H1 (cell line): ENCODE data around the gene TRABD2B. TPM values are rescaled to one million over a fixed set of nuclear protein-coding genes. Genes with fewer than 3 reads are reported as not detected.

Experiments used
- CTCF ChIA-PET: fragments of 300-600 bp; sonication (Branson Sonifier 250); formaldehyde crosslinking; loops from one replicate; lab custom pipeline; 2021; ENCODE audit not compliant: partially characterized antibody; lab: Charles Lee
- POLR2A ChIA-PET: fragments of 300-600 bp; sonication (Branson Sonifier 250); formaldehyde crosslinking; loops from one replicate; lab custom pipeline; 2021; ENCODE audit warnings: inconsistent platforms; ENCODE audit not compliant: partially characterized antibody; lab: Charles Lee
- DNase-seq, 2 experiments: peaks; one replicate each; pipeline versions ENCODE4 v3.0.0 to v3.0.0-alpha.2; 2010 to 2022; ENCODE audit warnings: low spot score in 2 of 2, low read depth in 1 of 2, mixed read lengths in 1 of 2
- FAIRE-seq: peaks from 2 replicates; lab custom pipeline; 2011; peaks lifted over from hg19 to GRCh38; lab: Jason Lieb, UNC
- H2AFZ ChIP-seq: 2 replicates; pipeline ENCODE4 v1.8.1; 2012; ENCODE audit warnings: low read length, inconsistent platforms
- H2AK5ac ChIP-seq: 2 replicates; pipeline ENCODE4 v1.6.1; 2013; ENCODE audit warnings: low read depth, low read length
- H2BK120ac ChIP-seq: replicated peaks from 2 replicates; pipeline ENCODE3; 2013; ENCODE audit warnings: low read depth, low read length, inconsistent platforms
- H2BK12ac ChIP-seq: 2 replicates; pipeline ENCODE4 v1.6.1; 2013; ENCODE audit warnings: low read depth, low read length
- H2BK15ac ChIP-seq: 2 replicates; pipeline ENCODE4 v1.6.1; 2013; ENCODE audit warnings: low read length
- H2BK20ac ChIP-seq: 2 replicates; pipeline ENCODE4 v1.6.1; 2013; ENCODE audit warnings: low read length
- H2BK5ac ChIP-seq: 2 replicates; pipeline ENCODE4 v1.6.1; 2013; ENCODE audit warnings: low read depth, low read length
- H3K14ac ChIP-seq: 2 replicates; pipeline ENCODE4 v1.6.1; 2013; ENCODE audit warnings: inconsistent platforms; ENCODE audit not compliant: insufficient read length
- H3K18ac ChIP-seq: 2 replicates; pipeline ENCODE4 v1.6.1; 2013; ENCODE audit warnings: low read length; ENCODE audit errors: extremely low read depth
- H3K23ac ChIP-seq: 2 replicates; pipeline ENCODE4 v1.6.1; 2013; ENCODE audit warnings: inconsistent platforms; ENCODE audit not compliant: insufficient read length
- H3K23me2 ChIP-seq: 2 replicates; pipeline ENCODE4 v1.6.1; 2013; ENCODE audit warnings: low read depth, low read length
- H3K27ac ChIP-seq: 2 replicates; pipeline ENCODE4 v1.6.1; 2011; ENCODE audit warnings: low read depth, low read length, inconsistent platforms
- H3K27me3 ChIP-seq, 4 experiments: replicated peaks in 1 of 4; 1 replicate in 1 of 4; 2 replicates in 3 of 4; pipeline versions ENCODE4 v1.6.1 to v1.8.1; 2011 to 2013; ENCODE audit warnings: low read length in 3 of 4, mild to moderate bottlenecking in 3 of 4, inconsistent platforms in 2 of 4, mixed read lengths in 2 of 4, moderate library complexity in 1 of 4; ENCODE audit not compliant: control insufficient read depth in 3 of 4, insufficient read depth in 3 of 4; ENCODE audit errors: extremely low read depth in 1 of 4
- H3K36me3 ChIP-seq, 4 experiments: 2 replicates each; pipeline versions ENCODE4 v1.6.1 to v1.8.1; 2011 to 2013; ENCODE audit warnings: mild to moderate bottlenecking in 4 of 4, low read length in 3 of 4, moderate library complexity in 2 of 4, control low read depth in 1 of 4, inconsistent platforms in 1 of 4; ENCODE audit not compliant: insufficient read depth in 4 of 4, control insufficient read depth in 2 of 4
- H3K4ac ChIP-seq: replicated peaks from 2 replicates; pipeline ENCODE3; 2013; ENCODE audit warnings: low read length, low read depth, mixed read lengths, inconsistent platforms; ENCODE audit not compliant: insufficient read length
- H3K4me1 ChIP-seq, 4 experiments: replicated peaks in 1 of 4; 1 replicate in 1 of 4; 2 replicates in 3 of 4; pipeline versions ENCODE4 v1.6.1 to v1.8.1; 2011 to 2013; ENCODE audit warnings: low read length in 3 of 4, inconsistent platforms in 2 of 4, mixed read lengths in 1 of 4; ENCODE audit not compliant: insufficient read depth in 4 of 4, control insufficient read depth in 3 of 4
- H3K4me2 ChIP-seq, 2 experiments: 2 replicates each; pipeline versions ENCODE4 v1.6.1 to v1.8.1; 2011 to 2013; ENCODE audit warnings: low read depth in 2 of 2, low read length in 2 of 2, control low read depth in 1 of 2, inconsistent platforms in 1 of 2, mild to moderate bottlenecking in 1 of 2; ENCODE audit not compliant: insufficient read depth in 1 of 2
- H3K4me3 ChIP-seq, 4 experiments: fragments of 200-600, 300-600 bp in 1 of 4; sonication (generic), shearing (Covaris generic), sonication (Bioruptor Twin) in 1 of 4; 2 replicates each; pipeline versions ENCODE4 v1.5.1 to v1.8.1; 2011 to 2016; ENCODE audit warnings: low read length in 4 of 4, low read depth in 3 of 4, control low read depth in 2 of 4, inconsistent platforms in 2 of 4, mild to moderate bottlenecking in 2 of 4, mixed read lengths in 1 of 4, moderate library complexity in 1 of 4; ENCODE audit not compliant: insufficient read depth in 2 of 4; ENCODE audit errors: extremely low read depth in 1 of 4
- H3K56ac ChIP-seq: replicated peaks from 2 replicates; pipeline ENCODE3; 2013; ENCODE audit warnings: low read depth, mild to moderate bottlenecking, mixed read lengths, low read length, inconsistent platforms; ENCODE audit not compliant: insufficient read length
- H3K79me1 ChIP-seq: 2 replicates; pipeline ENCODE4 v1.6.1; 2013; ENCODE audit warnings: low read depth, low read length, control low read depth
- H3K79me2 ChIP-seq, 2 experiments: 2 replicates each; pipeline versions ENCODE4 v1.6.1 to v1.8.1; 2012 to 2013; ENCODE audit warnings: low read length in 2 of 2, mild to moderate bottlenecking in 2 of 2, inconsistent platforms in 1 of 2; ENCODE audit not compliant: insufficient read depth in 2 of 2, control insufficient read depth in 1 of 2
- H3K9ac ChIP-seq, 4 experiments: replicated peaks in 1 of 4; 1 replicate in 1 of 4; 2 replicates in 3 of 4; pipeline versions ENCODE4 v1.6.1 to v1.8.1; 2011 to 2013; ENCODE audit warnings: low read depth in 3 of 4, low read length in 3 of 4, control low read depth in 2 of 4, mild to moderate bottlenecking in 2 of 4, moderate library complexity in 2 of 4, inconsistent platforms in 1 of 4; ENCODE audit errors: extremely low read depth in 1 of 4
- H3K9me3 ChIP-seq, 2 experiments: 2 replicates each; pipeline versions ENCODE4 v1.6.1 to v1.8.1; 2012 to 2013; ENCODE audit warnings: mild to moderate bottlenecking in 2 of 2, moderate library complexity in 2 of 2, control low read depth in 1 of 2, inconsistent platforms in 1 of 2, low read depth in 1 of 2, low read length in 1 of 2, mixed read lengths in 1 of 2; ENCODE audit not compliant: insufficient read depth in 2 of 2
- H4K20me1 ChIP-seq, 2 experiments: replicated peaks in 1 of 2; 2 replicates each; pipeline versions ENCODE3 to v1.8.1; 2011 to 2013; ENCODE audit warnings: inconsistent platforms in 2 of 2, low read length in 2 of 2, mild to moderate bottlenecking in 1 of 2; ENCODE audit not compliant: insufficient read depth in 2 of 2, control insufficient read depth in 1 of 2
- H4K5ac ChIP-seq: 2 replicates; pipeline ENCODE4 v1.6.1; 2013; ENCODE audit warnings: low read length, low read depth, mixed read lengths, inconsistent platforms; ENCODE audit not compliant: insufficient read length
- H4K8ac ChIP-seq: 2 replicates; pipeline ENCODE4 v1.8.0; 2013; ENCODE audit warnings: mild to moderate bottlenecking, moderate library complexity, low read length, inconsistent platforms; ENCODE audit not compliant: insufficient read depth; ENCODE audit errors: extremely low read depth
- H4K91ac ChIP-seq: replicated peaks from 2 replicates; pipeline ENCODE3; 2013; ENCODE audit warnings: low read length, mixed read lengths, inconsistent platforms; ENCODE audit not compliant: insufficient read length
- BCL11A ChIP-seq, 2 experiments: IDR thresholded peaks; one replicate each; pipeline ENCODE4 v1.6.1; 2011; ENCODE audit warnings: low read depth in 2 of 2, low read length in 2 of 2, mild to moderate bottlenecking in 2 of 2
- HDAC2 ChIP-seq, 2 experiments: fragments of 300-600 bp in 1 of 2; sonication (generic) in 1 of 2; IDR thresholded peaks; 2 replicates each; pipeline ENCODE4 v1.6.1; 2011 to 2012; ENCODE audit warnings: low read depth in 2 of 2, low read length in 2 of 2, mild to moderate bottlenecking in 2 of 2, moderate library complexity in 2 of 2, borderline replicate concordance in 1 of 2, inconsistent platforms in 1 of 2
- RAD21 ChIP-seq, 2 experiments: IDR thresholded peaks in 1 of 2; conservative IDR thresholded peaks in 1 of 2; 2 replicates each; pipeline ENCODE4 v1.6.1; 2011; ENCODE audit warnings: low read depth in 2 of 2, low read length in 2 of 2, improper control_type of control experiment in 1 of 2, inconsistent platforms in 1 of 2, mild to moderate bottlenecking in 1 of 2, moderate library complexity in 1 of 2
- SRF ChIP-seq: IDR thresholded peaks from 2 replicates; pipeline ENCODE4 v1.6.1; 2011; ENCODE audit warnings: mild to moderate bottlenecking, low read depth, low read length, moderate library complexity
- TAF7 ChIP-seq: optimal IDR thresholded peaks from 2 replicates; pipeline ENCODE3; 2011; ENCODE audit warnings: low read depth, mild to moderate bottlenecking, inconsistent platforms, low read length, moderate library complexity, borderline replicate concordance
- WGBS, 2 experiments: shearing (Covaris generic) in 1 of 2; methylation state at CpG; one replicate each; pipeline versions ENCODE4 v1.1.6 to v1.1.7; 2013 to 2015; ENCODE audit warnings: low lambda C conversion rate in 2 of 2, mixed read lengths in 2 of 2, inconsistent platforms in 1 of 2, low coverage in 1 of 2, missing lambda C conversion rate in 1 of 2; ENCODE audit not compliant: insufficient replicate concordance in 2 of 2, insufficient coverage in 1 of 2, insufficient read length in 1 of 2; ENCODE audit errors: extremely low coverage in 1 of 2, missing lambda C conversion rate in 1 of 2; 5-methylcytosine and 5-hydroxymethylcytosine counted together
- polyA plus RNA-seq, 7 experiments: library from polyadenylated mRNA; depleted of rRNA in 3 of 7; stranded (reverse) in 5 of 7; unstranded in 2 of 7; fragments of >200 nt in 5 of 7; fragments of 200-250 nt in 2 of 7; gene quantifications; 1 replicate in 5 of 7; 2 replicates in 1 of 7; 4 replicates in 1 of 7; pipeline versions ENCODE4 v1.2.1 to v1.2.3, GENCODE V29; 2011 to 2013; ENCODE audit warnings: missing spikeins in 2 of 7, mixed read lengths in 2 of 7
- total RNA-seq: library from RNA; stranded (reverse); fragmentation: NEBNext Ultra II Directional; extraction: Animal tissue kit (Norgen Biotek cat#: 25700); gene quantifications from 2 replicates; pipeline ENCODE4 v1.2.1, GENCODE V29; 2021

The TRABD2B gene
- total and polyA plus RNA-seq, 2 of the 8 experiments (the other 6 are each of a cell fraction or from before 2014, with no cell fraction given): 0.95 to 3.4 TPM

DNA sequence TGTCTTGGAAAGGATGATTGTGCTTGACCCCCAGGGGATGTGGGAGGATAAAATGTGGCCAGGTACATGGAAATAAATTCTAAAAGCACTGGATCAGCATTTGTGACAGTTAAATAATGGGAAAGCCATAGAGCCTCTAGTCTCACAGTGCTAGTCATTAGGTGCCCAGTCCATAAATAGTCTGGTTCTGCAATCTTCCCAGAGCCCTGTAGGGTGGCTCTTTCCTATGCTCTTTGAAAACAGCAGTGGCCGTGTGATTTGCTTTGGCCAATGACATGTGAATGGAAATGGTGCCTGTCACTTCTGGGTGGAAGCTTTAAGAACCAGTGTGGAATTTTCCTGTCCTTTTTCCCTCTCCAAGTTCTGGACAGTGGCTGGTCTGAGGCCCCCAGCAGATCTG lies 113.2 kb downstream of the TRABD2B start:
- Histone ChIP-seq H3K18ac (no peak overlapping the region), H3K4ac (no peak overlapping the region), H2BK20ac (no peak overlapping the region), H4K20me1 (peaks cover 0 to 1% of the 10 kb centered on the region in 2 experiments), H3K4me1 (no peaks in the 10 kb centered on the region; a peak in 1 of 7 replicates), H3K23me2 (no peaks in the 10 kb centered on the region; the same call in 1 of the 2 replicates), H3K56ac (no peak overlapping the region), H3K27ac (no peak overlapping the region), H4K5ac (no peak overlapping the region), H3K79me2 (no peaks in the 10 kb centered on the region), H2BK15ac (no peak overlapping the region), H2AK5ac (no peak overlapping the region), H3K4me2 (no peak overlapping the region), H3K36me3 (no peaks in the 10 kb centered on the region), H3K4me3 (no peak overlapping the region), H4K91ac (no peak overlapping the region), H2AFZ (no peak overlapping the region), H4K8ac (no peak overlapping the region), H3K9me3 (no peaks in the 10 kb centered on the region), H2BK5ac (no peak overlapping the region), H2BK120ac (no peak overlapping the region), H3K14ac (no peak overlapping the region), H3K27me3 (no peaks in the 10 kb centered on the region), H3K23ac (no peak overlapping the region), H3K79me1 (no peaks in the 10 kb centered on the region), H3K9ac (no peak overlapping the region), H2BK12ac (no peak overlapping the region)
- TF ChIP-seq RAD21 (IDR thresholded peaks at IDR 0.05 in 1 of 2, conservative IDR thresholded peaks at IDR 0.05 in 1 of 2; ENCODE audit: low read depth in 2 of 2, low read length in 2 of 2) (0 out of 4 replicates have a peak, but pooled peaks of 1 of the 2 experiments have one; percentile 5), SRF (no peak), TAF7 (no peak), BCL11A (IDR thresholded peaks at IDR 0.05; ENCODE audit: low read depth in 2 of 2, low read length in 2 of 2) (no peak), HDAC2 (IDR thresholded peaks at IDR 0.05; ENCODE audit: borderline replicate concordance in 1 of 2, low read depth in 2 of 2, low read length in 2 of 2) (no peak)
- ChIA-PET POLR2A (no interaction called here), CTCF (interaction anchor here (0.8 to 1.8 kb wide), 8 partner anchors 9 to 127 kb away, joined by 3 to 5 read pairs (median 3); no protein-coding TSS in a partner anchor)
- FAIRE-seq: no peak
- no peak for DNase-seq
- WGBS, 2 experiments: 94% methylated on average over 1 of the region's 1 CpG; no CpG with 5 or more reads in 1 of the 2 experiments
